K562 (cell line): ENCODE data around the gene SYNPR. TPM values are rescaled to one million over a fixed set of nuclear protein-coding genes. Genes with fewer than 3 reads are reported as not detected.

Experiments
- ATAC-seq: fragments of 200-7000 bp; cut with Tn5 transposase; 3 replicates; pipeline ENCODE4 v1.9.1; 2020; ENCODE audit warnings: moderate library complexity
- BruUV-seq: library from RNA; stranded (reverse); fragments of 400-500 nt; replicated peaks from 2 replicates; lab custom pipeline; 2021; lab: Mats Ljungman, UMichigan
- CTCF ChIA-PET: fragments of 300-600 bp; formaldehyde crosslinking; extraction: SDS; loops from one replicate; lab custom pipeline; 2021; ENCODE audit warnings: low intra/inter-chr PET ratio; lab: Yijun Ruan, JAX
- POLR2A ChIA-PET: fragments of 300-600, 350-650 bp; sonication (Branson Sonifier 250); formaldehyde crosslinking; extraction: SDS; loops from one replicate; lab custom pipeline; 2021; ENCODE audit warnings: antibody characterized with exemption, inconsistent platforms; lab: Yijun Ruan, JAX
- DNase-seq, 4 experiments: peaks; one replicate each; pipeline versions ENCODE4 v3.0.0 to v3.0.0-alpha.2; 2011 to 2018; ENCODE audit warnings: low spot score in 3 of 4, mixed read lengths in 3 of 4; ENCODE audit errors: extremely low read depth in 1 of 4
- FAIRE-seq: peaks from 2 replicates; lab custom pipeline; 2011; peaks lifted over from hg19 to GRCh38; lab: Jason Lieb, UNC
- H2AFZ ChIP-seq: 2 replicates; pipeline ENCODE4 v1.6.0; 2011; ENCODE audit warnings: low read depth, low read length, control low read depth, inconsistent platforms
- H3K27ac ChIP-seq: fragments of 200-600 bp; 3 replicates; pipeline ENCODE4 v1.8.0; 2011; ENCODE audit warnings: low read depth, mild to moderate bottlenecking, control low read depth, inconsistent platforms, low read length, moderate library complexity, mixed read lengths; ENCODE audit errors: extremely low read depth
- H3K27me3 ChIP-seq, 2 experiments: fragments of 300-600 bp in 1 of 2; 2 replicates in 1 of 2; 3 replicates in 1 of 2; pipeline versions ENCODE4 v1.6.0 to v1.8.0; 2011; ENCODE audit warnings: inconsistent platforms in 2 of 2, low read length in 2 of 2, mild to moderate bottlenecking in 1 of 2, mixed read lengths in 1 of 2, moderate library complexity in 1 of 2; ENCODE audit not compliant: control insufficient read depth in 2 of 2, insufficient read depth in 2 of 2
- H3K36me3 ChIP-seq: fragments of 300-600 bp; 3 replicates; pipeline ENCODE4 v1.8.0; 2011; ENCODE audit warnings: mild to moderate bottlenecking, low read length, inconsistent platforms; ENCODE audit not compliant: control insufficient read depth, insufficient read depth
- H3K4me1 ChIP-seq, 2 experiments: fragments of 200-600 bp in 1 of 2; replicated peaks in 1 of 2; 2 replicates in 1 of 2; 3 replicates in 1 of 2; pipeline versions ENCODE4 v1.5.1 to v1.8.0; 2011; ENCODE audit warnings: inconsistent platforms in 2 of 2, low read length in 2 of 2, mild to moderate bottlenecking in 1 of 2, mixed read lengths in 1 of 2, moderate library complexity in 1 of 2; ENCODE audit not compliant: control insufficient read depth in 2 of 2, insufficient read depth in 2 of 2
- H3K4me2 ChIP-seq: 2 replicates; pipeline ENCODE4 v1.6.1; 2011; ENCODE audit warnings: low read length, control low read depth, inconsistent platforms, mixed read lengths; ENCODE audit not compliant: insufficient read depth
- H3K4me3 ChIP-seq: fragments of 200-600 bp; sonication (generic), shearing (Covaris generic); 2 replicates; pipeline ENCODE4 v1.5.1; 2016; ENCODE audit warnings: control low read depth, inconsistent platforms
- H3K79me2 ChIP-seq: fragments of 200-600 bp; 3 replicates; pipeline ENCODE4 v1.8.0; 2011; ENCODE audit warnings: low read length, inconsistent platforms; ENCODE audit not compliant: control insufficient read depth, insufficient read depth
- H3K9ac ChIP-seq, 2 experiments: 2 replicates each; pipeline versions ENCODE4 v1.6.0 to v1.6.1; 2011; ENCODE audit warnings: low read depth in 2 of 2, low read length in 2 of 2, control low read depth in 1 of 2, inconsistent platforms in 1 of 2, mild to moderate bottlenecking in 1 of 2, mixed read lengths in 1 of 2; ENCODE audit not compliant: insufficient read depth in 1 of 2
- H3K9me1 ChIP-seq: one replicate; pipeline ENCODE4 v1.6.0; 2011; ENCODE audit warnings: inconsistent platforms, mild to moderate bottlenecking, low read length, moderate library complexity; ENCODE audit not compliant: control insufficient read depth, insufficient read depth
- H3K9me3 ChIP-seq: replicated peaks from 2 replicates; pipeline ENCODE4 v1.5.1; 2011; ENCODE audit warnings: low read depth, low read length, inconsistent platforms; ENCODE audit not compliant: control insufficient read depth, insufficient read depth
- H4K20me1 ChIP-seq: replicated peaks from 2 replicates; pipeline ENCODE4 v1.6.1; 2011; ENCODE audit warnings: low read length, inconsistent platforms, mixed read lengths; ENCODE audit not compliant: control insufficient read depth, insufficient read depth
- CBX5 ChIP-seq: IDR thresholded peaks from 2 replicates; pipeline ENCODE4 v1.6.1; 2014; ENCODE audit warnings: low read depth, borderline replicate concordance
- CGGBP1 ChIP-seq: fragments of 250-450 bp; sonication (Bioruptor Pico); IDR thresholded peaks from 2 replicates; pipeline ENCODE4 v1.9.0; 2021; ENCODE audit warnings: mild to moderate bottlenecking
- COPS2 ChIP-seq: fragments of 450-650 bp; conservative IDR thresholded peaks from 2 replicates; pipeline ENCODE4 v1.6.1; 2016; ENCODE audit warnings: mild to moderate bottlenecking, moderate library complexity
- ILK ChIP-seq: fragments of 450-650 bp; IDR thresholded peaks from 2 replicates; pipeline ENCODE4 v1.6.1; 2016; ENCODE audit warnings: missing genetic modification characterization, low read depth, mild to moderate bottlenecking, missing compliant biosample characterization, moderate library complexity, borderline replicate concordance
- MBD1 ChIP-seq: fragments of 250-450 bp; sonication (Bioruptor Pico); IDR thresholded peaks from 2 replicates; pipeline ENCODE4 v1.8.0; 2022; ENCODE audit warnings: inconsistent platforms
- ZFP91 ChIP-seq: sonication (generic); formaldehyde crosslinking; IDR thresholded peaks from 2 replicates; pipeline ENCODE4 v1.8.0; 2022; ENCODE audit warnings: mild to moderate bottlenecking, missing genetic modification reagents
- ZFX ChIP-seq: sonication (generic); formaldehyde crosslinking; IDR thresholded peaks from 2 replicates; pipeline ENCODE4 v1.8.0; 2022; ENCODE audit warnings: mild to moderate bottlenecking, missing genetic modification reagents, moderate library complexity
- ZNF253 ChIP-seq: fragments of 250-450 bp; sonication (Bioruptor Pico); conservative IDR thresholded peaks from 2 replicates; pipeline ENCODE4 v1.6.1; 2021; ENCODE audit warnings: mild to moderate bottlenecking
- ZNF551 ChIP-seq: fragments of 250-450 bp; sonication (Bioruptor Pico); IDR thresholded peaks from 2 replicates; pipeline ENCODE4 v1.5.0; 2021; ENCODE audit warnings: mild to moderate bottlenecking, moderate library complexity
- WGBS: fragments of 100-300 bp; shearing (Covaris generic); methylation state at CpG from one replicate; pipeline ENCODE4 v1.1.6; 2016; ENCODE audit warnings: low coverage, mixed read lengths; ENCODE audit not compliant: insufficient coverage; ENCODE audit errors: missing lambda C conversion rate; 5-methylcytosine and 5-hydroxymethylcytosine counted together
- in situ Hi-C: fragments of 300-500 bp; cut with MboI; formaldehyde crosslinking; loops from 4 replicates; pipeline ENCODE4 v1.15.0; 2018; ENCODE audit warnings: inconsistent platforms, mixed read lengths
- intact Hi-C: fragments of 100-400 bp; cut with micrococcal nuclease; formaldehyde crosslinking; loops from 2 replicates; pipeline ENCODE4 v1.14.2; 2022
- polyA plus RNA-seq, 8 experiments: library from polyadenylated mRNA; depleted of rRNA in 4 of 8; stranded (reverse) in 5 of 8; unstranded in 3 of 8; fragments of >200 nt; fragmentation: Nextera tagmentation in 2 of 8; fragmentation: Illumina TruSeq in 1 of 8; extraction: Ambion mirVana in 2 of 8; extraction: Trizol in 1 of 8; gene quantifications; 2 replicates each; pipeline versions ENCODE4 v1.2.1 to v1.2.3, GENCODE V29; 2011 to 2014; ENCODE audit warnings: inconsistent platforms in 1 of 8, missing spikeins in 1 of 8
- total RNA-seq, 7 experiments: library from RNA; depleted of rRNA in 6 of 7; stranded (reverse); fragments of >200 nt in 6 of 7; fragmentation: Illumina TruSeq in 2 of 7; extraction: Trizol in 2 of 7; gene quantifications; 2 replicates each; pipeline versions ENCODE4 v1.2.1 to v1.2.3, GENCODE V29; 2011 to 2021; ENCODE audit warnings: low replicate concordance in 1 of 7

The SYNPR gene
- total and polyA plus RNA-seq, 9 of the 15 experiments (the other 6 are each of a cell fraction or from before 2014, with no cell fraction given) = not detected

GRCh38 chr3:63624941-63625560 lies 346.9 kb downstream of the SYNPR start:
- POLR2A ChIA-PET = no interaction called here
- Histone ChIP-seq H3K27ac (no peak overlapping the region), H2AFZ (no peak overlapping the region), H3K27me3 (no peaks in the 10 kb centered on the region), H3K9me1 (no peaks in the 10 kb centered on the region), H3K4me1 (no peaks in the 10 kb centered on the region), H3K4me2 (no peak overlapping the region)
- FAIRE-seq = no peak
- WGBS = 0% methylated on average over 8 of the region's 8 CpGs
- intact Hi-C loops = no loop called here
- no peak for DNase-seq
- CTCF ChIA-PET = no interaction called here
- TF ChIP-seq ILK (no peak), ZFX (CRISPR knock-in tag) (no peak), MBD1 (CRISPR knock-in tag) (no peak), CBX5 (no peak), ZNF253 (no peak), CGGBP1 (CRISPR knock-in tag) (no peak), COPS2 (no peak), ZFP91 (no peak), ZNF551 (no peak)
- TF ChIP-seq, all 486 proteins: peak for 0
- H3K36me3 ChIP-seq = no peaks in the 10 kb centered on the region
- no peak overlapping the region for H3K9ac ChIP-seq
- no peak overlapping the region for H3K4me3 ChIP-seq
- no TSS peak for BruUV-seq
- H3K79me2 ChIP-seq = no peaks in the 10 kb centered on the region
- no peak for ATAC-seq
- H3K9me3 ChIP-seq = no peaks in the 10 kb centered on the region
- in situ Hi-C loops = no loop called here
- H4K20me1 ChIP-seq = no peaks in the 10 kb centered on the region
